Measurements from ENCODE around the gene CYP4F22.

Gene CYP4F22

DNA sequence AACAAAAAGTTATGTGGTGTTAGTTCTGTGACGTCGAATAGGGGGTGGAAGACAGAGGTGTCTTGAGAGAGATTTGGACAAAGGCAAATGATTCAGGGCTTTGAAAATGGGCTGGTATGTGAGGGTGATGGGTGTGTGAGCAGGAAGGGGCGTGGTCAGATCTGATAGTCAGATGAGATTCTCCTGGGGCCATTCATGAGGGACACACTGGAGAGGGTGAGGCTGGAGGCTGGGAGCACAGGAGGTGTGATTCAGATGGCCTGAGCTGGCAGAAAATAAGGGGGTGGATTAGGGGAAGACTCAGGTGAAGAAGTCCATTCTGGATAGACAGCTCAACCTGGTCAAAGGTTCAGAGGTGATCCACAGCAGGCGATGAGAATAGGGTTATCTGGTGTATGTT, 28.0 kb downstream of the CYP4F22 start:
- DNase-seq (ENCODE audit: low spot score), result no peak
- Mint-ChIP-seq H3K36me3 (ENCODE audit: low read depth) (no peaks in the 10 kb centered on the region), H3K4me1 (ENCODE audit: low read depth) (peaks cover 9% of the 10 kb centered on the region), H3K27me3 (ENCODE audit: low read depth) (no peaks in the 10 kb centered on the region), H3K27ac (no peak overlapping the region), H3K9me3 (no peaks in the 10 kb centered on the region), H3K4me3 (no peak overlapping the region)

- H3K36me3 Mint-ChIP-seq (ENCODE audit: low read depth), result no peaks in the 10 kb centered on the region
- no peaks in the 10 kb centered on the region for H3K4me1 Mint-ChIP-seq (ENCODE audit: low read depth)
- H3K4me3 Mint-ChIP-seq, result no peak overlapping the region
- H3K27ac Mint-ChIP-seq, result no peak overlapping the region
- no peaks in the 10 kb centered on the region for H3K27me3 Mint-ChIP-seq (ENCODE audit: low read depth)
- H3K9me3 Mint-ChIP-seq, result no peaks in the 10 kb centered on the region
- no peak for DNase-seq (ENCODE audit: low spot score)
These were observed 30.4 kb downstream of the CYP4F22 start for GRCh38 chr19:15538774-15539173.

DNA sequence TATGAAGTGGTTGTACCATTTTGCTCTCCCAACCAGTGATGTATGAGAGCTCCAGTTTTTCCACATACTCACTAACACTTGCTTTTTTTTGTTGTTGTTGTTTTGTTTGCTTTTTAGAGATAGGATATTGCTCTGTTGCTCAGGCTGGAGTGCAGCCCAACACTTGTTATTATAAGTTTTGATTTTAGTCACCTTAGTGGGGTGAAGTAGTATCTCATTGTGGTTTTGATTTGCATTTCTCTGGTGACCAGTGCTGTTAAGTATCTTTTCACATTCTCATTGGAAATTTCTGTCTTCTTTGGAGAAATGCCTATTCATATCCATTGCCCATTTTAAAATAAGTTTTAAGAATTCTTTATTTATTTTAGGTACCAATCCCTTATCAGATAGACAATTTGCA, 31.3 kb downstream of the CYP4F22 start:
- H3K9me3 Mint-ChIP-seq, result no peaks in the 10 kb centered on the region

DNA sequence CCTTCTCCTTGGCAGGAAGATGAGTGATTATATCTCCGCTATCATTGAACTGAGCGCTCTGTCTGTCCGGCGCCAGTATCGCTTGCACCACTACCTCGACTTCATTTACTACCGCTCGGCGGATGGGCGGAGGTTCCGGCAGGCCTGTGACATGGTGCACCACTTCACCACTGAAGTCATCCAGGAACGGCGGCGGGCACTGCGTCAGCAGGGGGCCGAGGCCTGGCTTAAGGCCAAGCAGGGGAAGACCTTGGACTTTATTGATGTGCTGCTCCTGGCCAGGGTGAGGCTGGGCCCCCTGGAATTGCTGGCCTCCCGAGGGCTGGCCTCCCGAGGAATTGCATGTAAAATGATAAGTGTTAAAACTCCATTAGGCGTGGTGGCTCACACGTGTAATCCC, 32.1 kb downstream of the CYP4F22 start:
- H3K27me3 Mint-ChIP-seq (ENCODE audit: low read depth), result no peaks in the 10 kb centered on the region
- H3K9me3 Mint-ChIP-seq, result no peaks in the 10 kb centered on the region
- DNase-seq (ENCODE audit: low spot score), result no peak
- H3K4me1 Mint-ChIP-seq (ENCODE audit: low read depth), result no peaks in the 10 kb centered on the region
- H3K27ac Mint-ChIP-seq, result no peak overlapping the region
- no peak overlapping the region for H3K4me3 Mint-ChIP-seq
- H3K36me3 Mint-ChIP-seq (ENCODE audit: low read depth), result no peaks in the 10 kb centered on the region

More for the DNA sequence above, 31.3 kb downstream of the CYP4F22 start:
- Mint-ChIP-seq H3K4me1 (ENCODE audit: low read depth) (no peaks in the 10 kb centered on the region), H3K27ac (no peak overlapping the region), H3K36me3 (ENCODE audit: low read depth) (no peaks in the 10 kb centered on the region), H3K4me3 (no peak overlapping the region), H3K27me3 (ENCODE audit: low read depth) (no peaks in the 10 kb centered on the region)
- no peak for DNase-seq (ENCODE audit: low spot score)

GRCh38 chr19:15544283-15544682, 36.0 kb downstream of the CYP4F22 start:
- Mint-ChIP-seq H3K9me3 (no peaks in the 10 kb centered on the region), H3K36me3 (ENCODE audit: low read depth) (no peaks in the 10 kb centered on the region), H3K4me1 (ENCODE audit: low read depth) (no peaks in the 10 kb centered on the region), H3K4me3 (no peak overlapping the region), H3K27me3 (ENCODE audit: low read depth) (no peaks in the 10 kb centered on the region), H3K27ac (no peak overlapping the region)
- DNase-seq (ENCODE audit: low spot score), result no peak

DNA sequence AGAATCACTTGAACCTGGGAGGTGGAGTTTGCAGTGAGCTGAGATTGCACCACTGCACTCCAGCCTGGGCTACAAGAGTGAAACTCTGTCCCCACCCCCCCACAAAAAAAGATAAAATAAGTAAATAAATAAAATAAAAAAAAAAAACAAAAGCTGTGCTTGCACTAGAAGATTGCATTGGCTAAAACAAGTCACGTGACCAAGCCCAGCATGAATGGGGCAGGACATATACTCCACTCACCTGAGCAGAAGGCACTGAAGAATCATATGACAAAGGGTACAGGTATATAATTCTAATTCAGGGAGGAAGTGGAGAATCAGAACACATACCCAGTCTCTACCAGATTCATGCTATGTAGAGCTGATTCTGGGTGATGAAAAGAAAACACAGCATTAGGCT, 36.6 kb downstream of the CYP4F22 start:
- H3K27me3 Mint-ChIP-seq (ENCODE audit: low read depth), result no peaks in the 10 kb centered on the region
- no peak overlapping the region for H3K4me3 Mint-ChIP-seq
- H3K9me3 Mint-ChIP-seq, result no peaks in the 10 kb centered on the region
- DNase-seq (ENCODE audit: low spot score), result no peak
- H3K36me3 Mint-ChIP-seq (ENCODE audit: low read depth), result no peaks in the 10 kb centered on the region
- no peaks in the 10 kb centered on the region for H3K4me1 Mint-ChIP-seq (ENCODE audit: low read depth)
- no peak overlapping the region for H3K27ac Mint-ChIP-seq

DNA sequence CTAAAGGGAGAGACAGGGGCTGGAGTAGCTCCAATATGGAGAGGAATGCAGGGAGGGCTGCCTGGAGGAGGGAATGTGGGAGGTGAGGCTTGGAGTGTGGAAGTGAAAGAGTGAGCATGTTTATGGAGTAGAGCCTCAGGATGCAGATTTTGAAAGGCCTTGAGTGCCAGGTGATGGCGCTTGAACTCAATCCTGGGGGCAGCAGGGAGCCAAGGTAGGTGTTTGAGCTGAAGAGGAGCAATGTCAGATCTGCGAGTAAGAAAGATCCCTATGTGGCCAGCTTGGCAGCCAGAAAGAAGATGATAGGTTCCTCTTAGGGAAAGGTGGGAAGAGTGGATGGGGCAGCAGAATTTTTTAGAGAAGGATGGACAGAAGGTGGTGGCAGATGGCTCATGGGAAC, 40.3 kb downstream of the CYP4F22 start:
- Mint-ChIP-seq H3K27ac (no peak overlapping the region), H3K9me3 (no peaks in the 10 kb centered on the region), H3K4me3 (no peak overlapping the region), H3K36me3 (ENCODE audit: low read depth) (no peaks in the 10 kb centered on the region), H3K4me1 (ENCODE audit: low read depth) (peaks cover 4% of the 10 kb centered on the region), H3K27me3 (ENCODE audit: low read depth) (peaks cover 3% of the 10 kb centered on the region)
- no peak for DNase-seq (ENCODE audit: low spot score)

DNA sequence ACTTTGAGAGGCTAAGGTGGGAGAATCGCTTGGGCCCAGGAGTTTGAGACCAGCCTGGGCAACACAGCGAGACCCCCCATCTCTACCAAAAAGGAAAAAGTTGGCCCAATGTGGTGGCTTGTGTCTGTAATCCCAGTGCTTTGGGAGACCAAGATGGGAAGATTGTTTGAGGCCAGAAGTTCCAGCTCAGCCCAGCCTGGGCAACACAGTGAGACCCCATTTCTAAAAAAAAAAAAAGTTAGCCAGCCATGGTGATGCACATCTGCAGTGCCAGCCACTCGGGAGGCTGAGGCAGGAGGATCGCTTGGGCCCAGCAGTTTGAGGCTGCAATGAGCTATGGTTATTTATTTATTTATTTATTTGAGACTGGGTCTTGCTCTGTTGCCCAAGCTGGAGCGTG, 41.3 kb downstream of the CYP4F22 start:
- Mint-ChIP-seq H3K4me3 (peak overlapping the region; percentile 9), H3K27me3 (ENCODE audit: low read depth) (peaks cover 3% of the 10 kb centered on the region), H3K27ac (no peak overlapping the region), H3K9me3 (no peaks in the 10 kb centered on the region), H3K36me3 (ENCODE audit: low read depth) (no peaks in the 10 kb centered on the region), H3K4me1 (ENCODE audit: low read depth) (peaks cover 4% of the 10 kb centered on the region)
- DNase-seq (ENCODE audit: low spot score), result no peak

DNA sequence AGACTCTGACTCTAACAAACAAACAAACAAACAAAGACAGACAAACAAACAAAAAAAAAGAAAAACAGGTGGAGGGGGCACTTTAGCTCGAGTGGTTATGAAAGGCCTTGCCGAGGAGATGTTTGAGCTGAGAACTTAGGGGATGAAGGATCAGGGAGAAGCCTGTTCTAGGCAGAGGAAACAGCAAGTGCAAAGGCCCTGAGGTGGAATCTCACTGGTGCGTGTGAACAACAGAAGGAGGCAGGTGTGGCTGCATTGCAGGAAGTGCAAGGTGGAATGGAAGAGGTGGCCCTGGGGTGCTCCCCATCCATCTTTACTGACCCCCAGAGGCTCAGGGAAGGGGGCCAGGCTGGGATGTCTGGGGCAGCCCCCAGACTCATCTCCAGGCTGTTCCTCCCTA, 41.9 kb downstream of the CYP4F22 start:
- Mint-ChIP-seq H3K9me3 (no peaks in the 10 kb centered on the region), H3K36me3 (ENCODE audit: low read depth) (no peaks in the 10 kb centered on the region), H3K4me3 (peak overlapping the region; percentile 81), H3K27ac (peak overlapping the region; percentile 20), H3K4me1 (ENCODE audit: low read depth) (peaks cover 8% of the 10 kb centered on the region), H3K27me3 (ENCODE audit: low read depth) (peaks cover 3% of the 10 kb centered on the region)
- DNase-seq (ENCODE audit: low spot score), result no peak

GRCh38 chr19:15550929-15551292, 42.6 kb downstream of the CYP4F22 start:
- DNase-seq (ENCODE audit: low spot score), result peak; percentile 7
- no peak overlapping the region for H3K27ac Mint-ChIP-seq
- peak overlapping the region; percentile 81 for H3K4me3 Mint-ChIP-seq
- no peaks in the 10 kb centered on the region for H3K9me3 Mint-ChIP-seq
- peaks cover 3% of the 10 kb centered on the region for H3K27me3 Mint-ChIP-seq (ENCODE audit: low read depth)
- H3K4me1 Mint-ChIP-seq (ENCODE audit: low read depth), result peaks cover 13% of the 10 kb centered on the region
- no peaks in the 10 kb centered on the region for H3K36me3 Mint-ChIP-seq (ENCODE audit: low read depth)

DNA sequence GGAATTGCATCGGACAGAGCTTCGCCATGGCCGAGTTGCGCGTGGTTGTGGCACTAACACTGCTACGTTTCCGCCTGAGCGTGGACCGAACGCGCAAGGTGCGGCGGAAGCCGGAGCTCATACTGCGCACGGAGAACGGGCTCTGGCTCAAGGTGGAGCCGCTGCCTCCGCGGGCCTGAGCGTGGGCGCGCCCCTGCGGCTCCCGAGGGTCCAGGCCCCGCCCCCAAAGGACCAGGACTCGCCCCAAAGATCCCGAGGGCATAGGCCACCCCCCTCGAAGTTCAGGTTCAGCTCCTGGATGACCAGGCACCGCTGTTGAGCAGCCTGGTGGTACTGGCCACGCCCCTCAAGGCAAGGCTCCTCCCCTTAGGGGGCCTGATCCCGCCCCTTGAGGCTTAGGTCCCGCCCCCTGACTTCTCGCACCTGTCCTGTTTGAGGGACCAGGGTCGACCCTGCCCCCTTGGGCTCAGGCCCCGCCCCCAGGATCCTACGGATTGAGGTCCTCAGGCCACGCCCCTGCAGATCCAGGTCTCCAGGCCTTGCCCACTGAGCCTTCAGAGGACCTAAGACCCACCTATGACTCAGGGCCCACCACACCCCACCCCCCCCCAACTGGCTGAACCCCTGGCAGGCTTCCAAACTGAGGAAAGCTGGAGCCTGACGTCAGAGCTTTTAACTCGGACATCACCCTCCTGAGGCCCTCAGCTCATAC, 43.1 kb downstream of the CYP4F22 start:
- Mint-ChIP-seq H3K27me3 (ENCODE audit: low read depth) (peaks cover 3% of the 10 kb centered on the region), H3K4me3 (peak overlapping the region; percentile 81), H3K27ac (no peak overlapping the region), H3K36me3 (ENCODE audit: low read depth) (no peaks in the 10 kb centered on the region), H3K9me3 (no peaks in the 10 kb centered on the region), H3K4me1 (ENCODE audit: low read depth) (peaks cover 16% of the 10 kb centered on the region)
- peak; percentile 46 for DNase-seq (ENCODE audit: low spot score)

- Mint-ChIP-seq H3K9me3 (no peaks in the 10 kb centered on the region), H3K27me3 (ENCODE audit: low read depth) (peaks cover 3% of the 10 kb centered on the region), H3K4me1 (ENCODE audit: low read depth) (peaks cover 19% of the 10 kb centered on the region), H3K4me3 (peak overlapping the region; percentile 80), H3K36me3 (ENCODE audit: low read depth) (no peaks in the 10 kb centered on the region), H3K27ac (peak overlapping the region; percentile 26)
- no peak for DNase-seq (ENCODE audit: low spot score)
These were observed 46.7 kb downstream of the CYP4F22 start for GRCh38 chr19:15555021-15555420.

GRCh38 chr19:15555759-15556633, 47.7 kb downstream of the CYP4F22 start:
- H3K36me3 Mint-ChIP-seq (ENCODE audit: low read depth), result no peaks in the 10 kb centered on the region
- no peaks in the 10 kb centered on the region for H3K9me3 Mint-ChIP-seq
- H3K4me1 Mint-ChIP-seq (ENCODE audit: low read depth), result peaks cover 15% of the 10 kb centered on the region
- H3K27me3 Mint-ChIP-seq (ENCODE audit: low read depth), result peaks cover 3% of the 10 kb centered on the region
- H3K4me3 Mint-ChIP-seq, result peak overlapping the region; percentile 80
- peak; percentile 94 for DNase-seq (ENCODE audit: low spot score)
- H3K27ac Mint-ChIP-seq, result peak overlapping the region; percentile 78

- Mint-ChIP-seq H3K9me3 (no peaks in the 10 kb centered on the region), H3K36me3 (ENCODE audit: low read depth) (no peaks in the 10 kb centered on the region), H3K27me3 (ENCODE audit: low read depth) (peaks cover 3% of the 10 kb centered on the region), H3K4me1 (ENCODE audit: low read depth) (peaks cover 15% of the 10 kb centered on the region), H3K27ac (peak overlapping the region; percentile 78), H3K4me3 (peak overlapping the region; percentile 80)
- no peak for DNase-seq (ENCODE audit: low spot score)
These were observed 48.4 kb downstream of the CYP4F22 start for GRCh38 chr19:15556634-15557181.
